IPS-15b (cell line): ENCODE data around the gene ABTB1.

ENCODE experiments used
- H3K27me3 ChIP-seq: one replicate; pipeline ENCODE4 v1.6.1; 2013; ENCODE audit warnings: low read length; ENCODE audit not compliant: control insufficient read depth, insufficient read depth
- H3K36me3 ChIP-seq: one replicate; pipeline ENCODE4 v1.6.1; 2013; ENCODE audit warnings: low read length; ENCODE audit not compliant: control insufficient read depth, insufficient read depth
- H3K4me1 ChIP-seq: one replicate; pipeline ENCODE4 v1.6.1; 2013; ENCODE audit warnings: mild to moderate bottlenecking, low read length; ENCODE audit not compliant: control insufficient read depth, insufficient read depth
- H3K4me3 ChIP-seq: one replicate; pipeline ENCODE4 v1.5.1; 2013; ENCODE audit warnings: low read depth, low read length
- H3K9ac ChIP-seq: one replicate; pipeline ENCODE4 v1.6.1; 2013; ENCODE audit warnings: low read depth, mild to moderate bottlenecking, low read length
- H3K9me3 ChIP-seq: one replicate; pipeline ENCODE4 v1.6.1; 2013; ENCODE audit warnings: mild to moderate bottlenecking, low read length; ENCODE audit not compliant: control insufficient read depth, insufficient read depth

The ABTB1 gene

GRCh38 chr3:127637971-127638370, 34.8 kb upstream of the ABTB1 start:
- Histone ChIP-seq H3K9ac (no peak overlapping the region), H3K27me3 (no peaks in the 10 kb centered on the region), H3K9me3 (no peaks in the 10 kb centered on the region), H3K4me3 (no peak overlapping the region), H3K4me1 (no peaks in the 10 kb centered on the region), H3K36me3 (no peaks in the 10 kb centered on the region)

GRCh38 chr3:127639173-127640041, 33.3 kb upstream of the ABTB1 start:
- Histone ChIP-seq H3K4me3 (no peak overlapping the region), H3K9me3 (no peaks in the 10 kb centered on the region), H3K9ac (no peak overlapping the region), H3K27me3 (no peaks in the 10 kb centered on the region), H3K4me1 (peaks cover 3% of the 10 kb centered on the region), H3K36me3 (no peaks in the 10 kb centered on the region)

- no peak overlapping the region for H3K9ac ChIP-seq
These were observed 32.8 kb upstream of the ABTB1 start for GRCh38 chr3:127640042-127640355.

GRCh38 chr3:127644641-127645370, 27.9 kb upstream of the ABTB1 start:
- H3K9me3 ChIP-seq = no peaks in the 10 kb centered on the region
- H3K27me3 ChIP-seq = no peaks in the 10 kb centered on the region
- H3K4me3 ChIP-seq = no peak overlapping the region
- peaks cover 6% of the 10 kb centered on the region for H3K4me1 ChIP-seq
- H3K9ac ChIP-seq = no peak overlapping the region
- H3K36me3 ChIP-seq = no peaks in the 10 kb centered on the region

More at GRCh38 chr3:127640042-127640355, 32.8 kb upstream of the ABTB1 start:
- no peak overlapping the region for H3K4me3 ChIP-seq
- H3K4me1 ChIP-seq = peaks cover 6% of the 10 kb centered on the region
- no peaks in the 10 kb centered on the region for H3K9me3 ChIP-seq
- no peaks in the 10 kb centered on the region for H3K27me3 ChIP-seq
- no peaks in the 10 kb centered on the region for H3K36me3 ChIP-seq

GRCh38 chr3:127645371-127646015, 27.3 kb upstream of the ABTB1 start:
- Histone ChIP-seq H3K27me3 (no peaks in the 10 kb centered on the region), H3K36me3 (no peaks in the 10 kb centered on the region), H3K9me3 (no peaks in the 10 kb centered on the region), H3K4me3 (no peak overlapping the region), H3K9ac (no peak overlapping the region), H3K4me1 (peaks cover 6% of the 10 kb centered on the region)

GRCh38 chr3:127646501-127647046, 26.2 kb upstream of the ABTB1 start:
- Histone ChIP-seq H3K4me1 (peaks cover 6% of the 10 kb centered on the region), H3K9ac (no peak overlapping the region), H3K9me3 (no peaks in the 10 kb centered on the region), H3K27me3 (no peaks in the 10 kb centered on the region), H3K4me3 (no peak overlapping the region), H3K36me3 (no peaks in the 10 kb centered on the region)

GRCh38 chr3:127647166-127647844, 25.4 kb upstream of the ABTB1 start:
- no peaks in the 10 kb centered on the region for H3K36me3 ChIP-seq
- no peaks in the 10 kb centered on the region for H3K27me3 ChIP-seq
- peaks cover 6% of the 10 kb centered on the region for H3K4me1 ChIP-seq
- H3K9me3 ChIP-seq = no peaks in the 10 kb centered on the region
- H3K9ac ChIP-seq = no peak overlapping the region
- H3K4me3 ChIP-seq = no peak overlapping the region

GRCh38 chr3:127647845-127648204, 24.9 kb upstream of the ABTB1 start:
- H3K27me3 ChIP-seq = no peaks in the 10 kb centered on the region
- no peak overlapping the region for H3K4me3 ChIP-seq
- H3K4me1 ChIP-seq = peaks cover 6% of the 10 kb centered on the region
- H3K9me3 ChIP-seq = no peaks in the 10 kb centered on the region
- H3K36me3 ChIP-seq = no peaks in the 10 kb centered on the region
- H3K9ac ChIP-seq = no peak overlapping the region

GRCh38 chr3:127650236-127650635, 22.5 kb upstream of the ABTB1 start:
- no peaks in the 10 kb centered on the region for H3K36me3 ChIP-seq
- no peaks in the 10 kb centered on the region for H3K9me3 ChIP-seq
- H3K9ac ChIP-seq = no peak overlapping the region
- no peaks in the 10 kb centered on the region for H3K27me3 ChIP-seq
- no peaks in the 10 kb centered on the region for H3K4me1 ChIP-seq
- no peak overlapping the region for H3K4me3 ChIP-seq

GRCh38 chr3:127651516-127652172, 21.1 kb upstream of the ABTB1 start:
- no peak overlapping the region for H3K4me3 ChIP-seq
- no peaks in the 10 kb centered on the region for H3K27me3 ChIP-seq
- no peak overlapping the region for H3K9ac ChIP-seq
- H3K4me1 ChIP-seq = no peaks in the 10 kb centered on the region
- no peaks in the 10 kb centered on the region for H3K9me3 ChIP-seq
- H3K36me3 ChIP-seq = no peaks in the 10 kb centered on the region
